T follicular helper cell (primary cell): Measurements from ENCODE around the gene ZNF385A.

Experiments used
- DNase-seq: peaks from one replicate; pipeline ENCODE4 v3.0.0-alpha.2; 2020; ENCODE audit warnings: low read depth

The ZNF385A gene

DNA sequence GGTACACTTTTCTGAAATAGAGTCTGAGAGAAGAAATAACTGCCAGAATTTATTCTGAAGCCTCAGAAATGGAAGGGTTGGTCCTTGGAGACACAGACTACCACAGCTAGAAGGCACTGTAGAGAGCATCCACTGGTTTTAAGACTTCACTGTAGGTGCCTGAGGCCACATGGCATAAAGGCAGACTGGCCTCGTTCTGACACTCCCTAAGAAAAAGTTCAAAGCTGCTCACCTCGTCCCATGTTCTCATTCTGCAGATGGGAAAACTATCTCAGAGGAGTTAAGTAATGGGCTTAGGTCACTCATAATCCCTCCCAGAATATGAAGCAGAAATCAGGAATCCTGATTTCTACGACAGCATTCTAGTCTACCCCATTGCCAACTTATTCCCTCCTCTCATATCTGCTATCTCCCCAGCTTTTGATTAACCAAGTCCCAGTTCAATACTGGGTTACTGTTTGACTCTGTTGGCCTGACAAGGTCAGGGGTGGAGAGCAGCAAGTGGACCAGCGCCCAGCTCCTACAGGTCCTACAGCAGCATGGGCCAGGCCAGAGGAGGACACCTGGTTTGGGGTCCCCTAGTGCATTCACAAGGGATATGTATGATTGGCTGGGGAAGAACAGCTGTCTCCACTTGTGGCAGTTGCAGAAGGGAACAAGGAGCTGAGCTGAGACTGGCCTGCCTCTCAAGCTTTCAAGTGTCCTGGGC is 30.8 kb upstream of the ZNF385A start:
- no peak for DNase-seq

DNA sequence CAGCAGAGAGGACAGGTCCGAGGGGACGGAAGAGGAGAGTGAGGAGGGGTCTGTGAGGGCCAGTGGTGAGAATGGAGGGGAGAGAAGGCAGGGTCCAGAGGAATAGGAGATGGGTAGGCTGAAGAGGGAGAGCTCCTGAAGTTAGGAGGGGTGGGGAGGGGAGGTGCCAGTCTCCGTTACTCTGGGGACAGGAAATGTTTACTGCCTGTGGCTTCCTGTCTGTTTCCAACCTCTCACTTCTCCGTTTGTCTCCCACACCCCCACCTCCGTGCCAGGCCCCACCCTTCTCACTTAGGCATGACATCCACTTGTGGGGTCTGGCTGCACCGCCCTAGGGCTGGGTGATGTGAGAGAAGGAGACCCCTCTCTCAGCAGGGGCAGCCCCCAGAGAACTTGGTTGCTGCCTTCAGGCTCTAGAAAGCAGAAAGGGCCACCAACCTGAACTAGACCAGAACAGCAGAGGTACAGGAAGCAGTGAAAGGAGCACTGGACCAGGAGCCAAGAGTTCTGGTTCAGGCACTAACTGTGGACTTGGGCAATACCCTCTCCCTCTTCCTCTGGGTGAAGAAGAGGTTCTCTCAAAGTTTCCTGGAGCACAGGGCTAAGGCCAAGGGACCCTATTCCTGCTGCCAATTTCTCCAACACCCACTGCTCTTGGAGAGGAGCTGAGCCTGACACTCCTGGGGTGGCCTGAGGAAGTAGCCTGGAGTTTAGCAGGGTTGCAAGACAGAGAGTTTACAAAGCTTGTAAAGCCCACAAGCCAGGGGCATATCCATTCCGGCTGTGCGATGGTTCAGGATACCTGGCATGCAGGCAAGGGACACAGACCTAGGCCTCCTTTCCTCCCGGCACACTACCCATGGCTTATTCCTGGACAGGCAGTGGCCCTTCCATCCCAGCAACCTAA is 29.0 kb upstream of the ZNF385A start:
- peak; percentile 79 for DNase-seq

DNA sequence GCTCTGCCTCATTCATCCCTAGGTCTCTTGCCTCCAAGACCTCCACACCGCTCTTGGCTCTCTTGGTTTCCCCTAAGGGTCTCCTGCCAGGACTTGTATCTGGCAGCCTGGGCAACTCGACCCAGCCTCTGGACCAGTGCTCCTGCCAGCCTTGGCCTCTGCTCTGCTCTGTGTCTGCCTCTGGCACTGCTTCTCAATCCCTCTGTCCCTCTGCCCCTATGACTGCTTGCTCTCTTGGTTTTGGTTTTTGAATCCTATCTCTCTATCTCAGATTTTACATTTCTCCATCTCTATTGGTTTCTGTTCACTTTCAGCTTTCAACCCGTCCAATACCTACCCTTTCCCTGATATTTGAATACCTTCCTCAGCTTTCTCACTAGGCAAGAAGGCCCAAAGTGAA is 28.3 kb upstream of the ZNF385A start:
- no peak for DNase-seq

DNA sequence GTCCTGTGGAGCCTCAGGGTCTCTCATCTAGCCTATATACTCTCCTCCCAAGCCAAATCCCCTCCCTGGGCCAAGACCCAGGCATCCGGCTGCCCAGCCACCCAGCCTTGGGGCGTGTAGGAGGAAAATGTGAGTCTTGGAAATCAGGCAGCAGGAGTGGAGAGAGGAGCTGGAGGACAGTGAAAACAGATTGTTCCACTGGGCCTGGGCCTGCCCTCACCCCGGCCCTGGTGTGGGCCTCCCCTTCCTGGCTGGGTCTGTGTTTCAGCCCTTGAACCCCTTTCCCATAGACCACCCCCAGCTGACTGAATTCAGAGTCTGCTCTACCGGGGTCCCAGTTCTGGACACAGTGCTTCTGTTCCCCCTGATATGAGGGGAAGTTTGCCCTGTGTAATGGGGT is 27.8 kb upstream of the ZNF385A start:
- no peak for DNase-seq

DNA sequence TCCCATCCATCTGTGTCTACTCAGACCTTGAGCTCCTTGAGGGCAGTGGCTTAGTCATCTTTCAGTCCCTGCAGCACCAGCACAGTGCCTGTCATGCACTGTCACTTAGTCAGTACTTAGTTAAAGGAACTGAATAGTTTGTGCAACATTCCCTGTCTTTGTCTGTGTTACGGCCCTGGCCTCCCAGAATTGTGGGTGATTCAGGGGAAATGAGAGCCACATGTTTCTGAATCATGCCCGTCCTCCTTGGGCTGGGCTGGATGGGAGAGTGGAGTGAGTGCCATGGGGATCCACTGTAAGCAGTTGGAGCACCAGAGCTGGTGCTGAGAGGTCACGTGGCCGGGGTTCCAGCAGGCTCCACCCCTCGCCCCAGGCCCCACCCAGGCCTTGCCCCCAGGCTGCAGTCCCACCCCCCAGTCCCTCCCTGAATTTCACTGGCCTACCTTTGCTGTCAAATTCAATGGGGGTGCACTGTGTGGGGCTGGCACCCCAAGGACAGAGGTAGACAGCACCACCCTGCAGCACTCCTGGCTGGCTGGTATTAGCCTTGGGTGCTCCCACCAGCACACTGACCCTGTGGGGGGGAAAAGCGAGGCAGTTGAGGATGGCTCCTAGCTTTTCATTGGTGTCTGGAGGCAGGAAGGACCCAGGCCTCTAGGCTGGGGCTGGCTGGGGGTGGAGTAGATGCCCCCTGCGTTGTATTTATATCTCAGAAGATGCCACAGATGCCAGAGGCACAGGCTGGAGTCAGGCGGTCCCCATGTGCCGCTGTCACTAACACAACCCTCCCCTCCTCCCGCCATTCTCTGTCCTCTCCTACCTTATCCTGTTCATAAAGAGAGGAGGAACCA is 27.1 kb upstream of the ZNF385A start:
- DNase-seq = peak; percentile 36

DNA sequence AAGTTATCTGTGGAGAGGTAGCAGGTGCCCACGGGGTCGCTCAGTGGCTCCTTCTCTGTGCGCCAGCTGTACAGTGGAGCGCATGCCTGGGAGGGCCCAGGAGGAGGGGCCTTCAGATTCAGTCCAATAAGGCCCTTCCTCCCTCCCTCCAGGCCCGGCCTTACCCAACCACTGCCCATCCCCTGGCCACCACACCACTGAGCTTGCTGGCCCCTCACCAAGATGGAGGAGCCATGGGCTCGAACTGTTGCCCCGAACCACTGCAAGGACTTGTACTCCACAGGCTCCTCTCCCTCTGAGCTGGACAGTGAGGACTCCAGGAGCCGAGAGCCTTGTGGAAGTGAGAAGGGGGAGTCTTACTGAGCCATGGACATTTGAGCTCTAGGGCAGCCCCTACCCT is 24.7 kb upstream of the ZNF385A start:
- no peak for DNase-seq

DNA sequence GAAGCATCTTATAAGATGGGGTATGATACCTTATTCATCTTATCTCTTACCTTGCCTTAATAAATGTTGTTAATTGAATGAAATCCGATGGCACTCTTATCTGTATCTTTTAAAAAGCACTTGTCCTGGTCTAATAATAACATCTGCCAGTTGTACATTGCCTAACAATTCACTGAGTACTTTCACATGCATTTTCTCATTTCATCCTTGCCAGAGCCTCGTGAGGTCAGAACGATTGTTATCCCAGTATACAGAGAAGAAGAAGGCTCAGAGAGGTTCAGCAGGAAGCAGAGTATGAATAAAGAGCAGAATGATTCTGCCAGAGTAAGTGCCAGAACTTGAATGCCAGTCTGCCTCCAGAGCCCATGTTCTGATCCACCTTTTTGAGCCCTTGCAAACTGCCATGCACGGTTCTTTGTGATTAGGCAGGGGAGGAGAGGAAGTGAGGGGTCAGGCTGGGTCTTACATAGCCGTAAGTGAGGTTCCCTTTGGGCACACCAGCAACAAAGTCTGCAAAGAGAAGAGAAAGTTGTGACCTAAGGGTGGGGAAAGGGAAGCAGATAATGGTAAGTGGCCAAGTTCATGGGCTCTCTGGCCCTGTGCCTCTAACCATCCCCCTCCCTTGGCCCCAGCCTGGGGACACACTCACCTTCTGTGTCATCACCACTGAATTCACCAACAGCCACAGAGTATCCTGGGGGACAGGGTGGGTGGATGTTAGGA is 22.8 kb upstream of the ZNF385A start:
- no peak for DNase-seq

DNA sequence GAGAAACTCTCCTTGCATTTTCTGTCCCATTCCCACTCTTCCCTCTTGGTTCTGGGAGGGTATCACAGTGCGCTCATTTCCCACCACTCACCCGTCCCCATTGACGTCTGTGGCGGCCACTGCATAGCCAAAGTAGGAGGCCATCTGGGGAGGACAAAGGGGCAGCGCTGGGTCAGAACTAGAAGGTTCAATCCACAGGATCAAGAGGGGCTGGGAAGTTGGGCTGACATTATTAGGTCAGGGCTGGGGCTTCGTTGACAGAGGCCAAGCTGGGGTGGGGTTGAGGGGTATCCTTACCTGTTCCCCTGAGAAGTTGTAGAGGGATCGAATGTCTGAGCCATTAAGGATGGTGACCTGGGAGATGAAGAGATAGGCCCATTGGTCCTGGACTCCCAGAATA is 21.0 kb upstream of the ZNF385A start:
- DNase-seq = no peak

DNA sequence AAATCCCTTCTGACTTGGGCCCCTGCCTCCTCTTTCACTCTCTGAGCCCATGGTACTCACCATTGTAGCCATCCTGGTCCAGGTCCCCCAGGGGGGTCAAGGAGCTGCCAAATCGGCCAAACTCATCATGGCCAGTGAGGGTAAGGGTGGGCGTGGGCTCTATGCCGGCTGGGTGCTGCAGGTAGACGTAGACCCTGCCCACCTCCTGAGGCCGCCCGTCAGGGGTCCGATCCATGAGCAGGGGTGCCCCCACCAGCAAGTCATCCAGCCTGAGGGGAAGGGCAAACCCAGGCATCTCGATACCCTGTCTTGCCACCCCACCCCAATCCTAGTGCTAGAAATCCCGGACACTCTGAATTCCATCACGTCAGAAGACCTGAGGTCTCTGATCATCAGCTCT is 20.6 kb upstream of the ZNF385A start:
- DNase-seq = no peak

DNA sequence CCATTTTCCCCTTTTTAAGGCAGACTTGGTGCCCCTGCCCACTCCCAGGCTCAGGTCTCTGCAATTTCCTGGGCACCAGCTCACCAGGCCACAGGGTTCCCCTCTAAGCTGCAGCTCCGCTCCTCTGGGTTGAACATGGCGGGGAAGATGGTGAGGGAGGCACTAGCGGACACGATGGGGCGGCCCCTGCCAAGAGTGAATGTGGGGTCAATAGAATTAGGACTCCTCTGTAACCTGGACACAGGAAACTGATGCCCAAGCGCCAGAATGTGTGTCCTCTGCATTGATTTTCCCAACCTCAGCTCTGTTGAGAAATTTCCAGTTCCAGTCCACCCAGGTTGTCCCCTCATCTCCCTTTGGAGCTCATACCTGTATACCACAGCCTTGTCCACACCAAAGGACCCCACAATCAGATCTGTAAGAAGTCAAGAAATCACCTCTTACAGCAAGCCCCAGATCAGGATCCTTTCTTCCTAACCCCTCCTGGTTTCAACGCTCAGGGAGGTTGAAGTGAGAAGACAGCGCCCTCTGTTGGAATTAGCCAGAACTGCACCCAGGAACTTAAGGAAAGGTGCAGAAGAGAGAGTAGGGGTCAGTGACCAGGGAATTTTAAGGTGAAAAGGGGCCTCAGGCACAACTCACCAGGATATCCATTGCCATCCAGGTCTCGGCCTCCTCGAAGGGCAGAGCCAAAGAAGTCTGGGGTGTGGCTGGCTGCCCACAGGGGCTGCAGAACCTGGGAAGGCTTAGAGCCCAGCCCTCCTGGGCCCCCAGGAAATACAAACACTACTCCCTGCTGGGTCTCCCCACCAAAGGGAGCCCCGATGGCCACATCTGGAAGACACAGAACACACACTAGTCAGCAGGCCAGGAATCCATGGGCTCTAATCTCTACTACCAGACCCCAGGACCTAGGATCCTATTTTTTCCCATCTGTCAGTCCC is 19.8 kb upstream of the ZNF385A start:
- DNase-seq = peak; percentile 52

DNA sequence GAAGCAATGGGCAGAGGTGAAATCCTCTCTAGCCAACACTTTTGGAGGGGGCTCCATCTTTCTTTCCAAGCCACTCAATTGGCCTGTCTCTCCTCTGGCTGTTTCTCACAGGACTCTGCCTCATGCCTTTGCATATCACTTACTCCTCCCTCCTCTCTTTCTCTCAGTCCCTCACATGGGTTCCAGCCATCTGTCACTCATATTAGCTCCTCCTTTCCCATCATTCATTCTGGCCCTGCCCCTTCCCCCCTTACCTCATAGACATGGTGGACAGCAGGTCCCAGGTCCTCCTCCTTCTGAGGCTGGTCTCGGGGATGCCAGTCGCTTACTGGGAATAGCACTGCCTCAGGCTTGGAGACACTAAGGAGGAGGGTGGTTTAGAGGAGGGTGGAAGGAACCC is 16.6 kb upstream of the ZNF385A start:
- DNase-seq = no peak

DNA sequence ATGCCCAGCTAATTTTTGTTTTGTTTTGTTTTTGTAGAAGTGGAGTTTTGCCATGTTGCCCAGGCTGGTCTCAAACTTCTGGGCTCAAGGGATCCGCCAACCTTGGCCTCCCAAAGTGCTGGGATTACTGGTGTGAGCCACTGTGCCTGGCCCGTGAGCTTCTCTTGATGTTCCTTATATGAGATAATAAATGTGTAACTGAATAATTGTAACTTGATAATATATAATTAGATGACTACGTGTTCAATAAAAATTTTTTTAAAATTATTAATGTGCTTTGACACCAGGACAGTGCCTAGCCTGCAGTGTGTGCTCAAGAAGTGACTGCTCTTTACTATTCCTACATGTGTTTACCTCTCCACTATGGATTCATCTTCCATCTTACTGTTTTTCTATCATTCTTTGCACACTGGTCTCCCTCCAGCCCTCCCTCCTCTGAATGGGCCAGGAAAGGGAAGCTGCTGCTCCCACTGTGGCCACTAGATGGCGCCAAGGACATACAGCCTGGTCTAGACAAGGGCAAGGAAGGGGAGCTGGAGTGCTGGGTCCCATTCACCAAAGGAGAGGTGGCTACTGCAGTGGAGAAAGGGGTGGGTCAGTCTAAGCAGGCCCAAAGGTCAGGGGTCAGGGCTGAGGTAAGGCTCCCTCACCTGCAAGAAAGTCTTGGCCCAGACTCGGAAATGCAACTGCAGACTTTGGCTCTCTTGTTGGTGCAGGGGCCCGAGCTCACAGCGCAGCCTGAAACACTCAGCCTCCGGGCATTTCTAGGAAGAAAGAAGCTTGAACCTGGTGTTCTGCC is 14.7 kb upstream of the ZNF385A start:
- peak; percentile 81 for DNase-seq

DNA sequence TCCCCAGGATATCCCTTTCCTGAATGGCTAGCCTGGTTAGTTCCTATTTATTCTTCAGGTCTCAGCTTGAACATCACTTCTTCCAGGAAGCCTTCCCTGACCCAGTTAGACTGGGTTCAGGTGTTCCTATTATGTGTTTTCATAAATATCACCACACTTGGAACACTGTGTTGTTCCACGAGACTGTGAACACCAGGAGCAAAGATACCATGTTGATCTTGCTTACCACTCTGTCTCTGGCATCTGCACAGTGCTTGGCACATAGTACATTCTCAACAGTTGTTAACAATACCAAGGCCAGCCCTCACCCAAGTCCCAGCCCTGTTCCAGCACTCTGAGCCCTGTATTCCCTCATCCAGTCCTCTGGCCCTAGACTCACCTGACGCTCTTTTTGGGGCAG is 13.7 kb upstream of the ZNF385A start:
- DNase-seq = no peak

DNA sequence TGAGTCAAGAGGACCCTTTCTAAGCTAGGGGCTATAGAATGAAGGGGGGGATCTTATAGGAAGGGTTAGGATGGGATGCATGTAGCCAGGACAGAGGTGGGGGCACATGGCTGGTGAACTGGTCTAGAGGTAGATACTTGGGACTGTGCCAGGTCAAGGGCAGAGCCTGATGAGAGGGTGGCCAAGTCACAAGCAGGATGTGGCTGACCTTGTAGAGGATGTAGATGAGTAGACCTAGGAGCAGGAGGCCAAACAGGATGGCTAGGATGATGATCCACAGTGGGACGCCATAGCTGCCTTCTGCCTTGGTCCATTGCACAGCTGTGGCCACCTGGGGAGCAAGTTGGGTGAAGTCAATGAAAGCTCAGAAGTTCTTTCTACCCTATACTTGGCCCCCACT is 12.6 kb upstream of the ZNF385A start:
- DNase-seq = no peak

DNA sequence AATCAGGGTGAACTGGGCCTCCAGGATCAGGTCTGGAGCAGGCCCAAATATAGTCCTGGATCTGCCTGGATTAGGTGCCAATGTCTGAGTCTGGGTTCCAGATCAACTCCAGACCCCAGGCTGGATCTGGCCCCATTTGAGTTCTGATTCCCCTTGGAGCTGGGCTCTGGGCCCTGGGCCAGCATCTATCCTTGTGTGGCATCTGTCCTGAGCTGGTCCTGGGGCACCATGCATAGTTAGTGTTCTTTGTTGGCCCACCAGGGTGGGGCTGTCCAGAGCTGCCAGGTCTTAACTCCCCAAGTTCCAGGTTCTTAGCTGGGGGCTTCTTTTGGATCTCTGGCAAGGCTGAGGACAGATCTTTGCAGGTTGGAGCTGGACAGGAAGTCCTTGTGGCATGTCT is 11.0 kb upstream of the ZNF385A start:
- no peak for DNase-seq

DNA sequence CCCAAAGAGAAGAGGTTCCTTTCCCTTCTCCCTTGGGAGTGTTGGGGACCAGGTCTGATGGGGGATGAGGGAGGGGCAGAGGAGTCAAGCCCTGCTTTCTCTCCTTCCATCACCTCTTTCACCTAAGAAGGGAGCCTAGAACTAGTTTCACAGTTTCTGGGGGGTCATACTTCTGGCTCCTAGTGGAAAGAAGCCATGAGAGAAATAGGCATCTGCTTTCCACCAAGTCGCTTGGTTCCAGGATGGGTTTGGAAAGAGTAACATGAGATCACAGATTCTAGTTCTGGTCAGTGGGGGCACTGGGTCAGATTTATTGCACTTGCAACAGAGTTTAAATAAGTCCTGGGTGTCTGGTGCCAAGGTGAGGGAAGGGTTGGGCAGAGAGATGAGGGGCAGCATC is 10.5 kb upstream of the ZNF385A start:
- no peak for DNase-seq

DNA sequence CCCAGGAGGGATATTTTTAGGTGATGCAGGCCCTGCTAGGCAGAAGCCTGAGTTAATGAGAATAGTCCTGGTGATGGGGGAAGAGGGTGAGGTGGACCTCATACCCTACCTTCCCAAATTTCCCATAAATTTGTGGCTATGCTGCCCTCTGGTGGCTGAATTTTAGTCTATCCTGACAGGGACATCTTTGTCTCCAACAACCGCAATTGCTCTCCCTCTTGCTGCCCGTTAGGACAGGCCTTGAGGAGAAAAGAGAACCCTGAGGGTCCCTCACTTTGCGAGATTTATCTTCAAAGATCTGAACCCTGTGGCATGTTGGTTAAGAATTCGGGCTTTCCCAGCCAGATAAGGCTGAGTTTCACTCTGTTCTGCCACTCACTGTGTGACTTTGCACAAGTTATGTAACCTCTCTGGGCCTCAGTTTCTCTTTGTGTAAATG is 9.8 kb upstream of the ZNF385A start:
- DNase-seq = no peak

DNA sequence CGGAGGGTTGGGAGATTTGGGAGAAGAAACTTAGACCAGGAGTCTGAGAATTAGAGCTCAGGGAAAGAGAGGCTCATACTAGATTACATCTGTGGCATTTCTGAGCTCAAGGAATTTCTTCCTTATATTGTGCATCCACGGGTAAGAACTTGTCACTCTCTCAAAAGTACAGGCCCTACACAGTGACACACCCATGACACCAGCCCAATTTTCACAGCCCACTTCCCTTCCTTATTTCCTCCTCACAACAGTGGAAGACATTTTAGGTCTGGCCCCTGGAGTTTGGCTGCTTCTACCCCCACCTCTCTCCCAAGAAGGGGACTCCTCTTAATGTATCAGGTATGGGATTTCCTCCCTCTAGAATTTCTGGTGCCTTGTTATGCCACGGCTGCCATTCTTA is 9.2 kb upstream of the ZNF385A start:
- DNase-seq = no peak

DNA sequence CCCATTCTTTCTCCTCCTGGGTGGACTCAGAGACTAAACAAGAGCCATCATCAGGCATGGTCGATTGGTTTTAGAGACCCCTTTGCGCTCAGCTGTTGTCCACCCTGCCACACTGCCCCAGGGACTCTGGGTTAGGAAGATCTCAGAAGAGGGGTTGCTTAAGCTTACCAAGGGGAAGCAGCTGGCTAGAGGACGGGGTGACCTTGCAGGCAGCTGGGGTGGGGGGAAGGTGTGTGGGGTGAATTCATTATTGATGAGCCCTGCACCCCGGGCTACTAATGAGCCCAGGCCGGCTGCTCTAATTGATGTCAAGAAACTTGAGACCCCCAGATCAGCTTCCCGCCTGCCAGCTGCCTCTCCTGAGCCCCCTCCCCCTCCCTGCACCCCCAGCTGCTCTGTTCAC is 8.7 kb upstream of the ZNF385A start:
- no peak for DNase-seq
